Effector memory CD8-positive, alpha-beta T cell (primary cell): Measurements from ENCODE around the gene IER5.
"Not testable (repeated sequence)": the region's sequence is repeated elsewhere in the genome, so short reads cannot be mapped to it uniquely, and the experiment has no call there.

Experiments
- ATAC-seq: fragments of 150-1000 bp; cut with Tn5 transposase; replicated peaks from 2 replicates; pipeline ENCODE4 v1.10.0; 2021; ENCODE audit warnings: mild to moderate bottlenecking, moderate library complexity
- DNase-seq, 3 experiments: peaks; one replicate each; pipeline ENCODE4 v3.0.0; 2021
- H3K27ac Mint-ChIP-seq, 2 donors: one replicate each; pipeline ENCODE4 v1.8.0; 2022; ENCODE audit warnings: mild to moderate bottlenecking in 2 of 2, mixed read lengths in 2 of 2, moderate library complexity in 2 of 2
- H3K27me3 Mint-ChIP-seq, 2 donors: one replicate each; pipeline ENCODE4 v1.8.0; 2022; ENCODE audit warnings: mixed read lengths in 2 of 2
- H3K36me3 Mint-ChIP-seq: one replicate; pipeline ENCODE4 v1.8.0; 2022; ENCODE audit warnings: mild to moderate bottlenecking, moderate library complexity, mixed read lengths; ENCODE audit not compliant: insufficient read depth
- H3K4me1 Mint-ChIP-seq, 2 donors: one replicate each; pipeline ENCODE4 v1.8.0; 2022; ENCODE audit warnings: low read depth in 2 of 2, mixed read lengths in 2 of 2
- H3K4me3 Mint-ChIP-seq, 2 donors: one replicate each; pipeline ENCODE4 v1.8.0; 2022; ENCODE audit warnings: mild to moderate bottlenecking in 2 of 2, mixed read lengths in 2 of 2, moderate library complexity in 2 of 2
- H3K9me3 Mint-ChIP-seq, 2 donors: one replicate each; pipeline ENCODE4 v1.8.0; 2022; ENCODE audit warnings: mixed read lengths in 2 of 2
- total RNA-seq, 9 experiments: gene quantifications; one replicate each; lab custom pipeline; 2026; lab: John Stamatoyannopoulos, UW

IER5 gene
- 64.8 to 657 (median 121) reads per million in 9 experiments for total RNA-seq

DNA sequence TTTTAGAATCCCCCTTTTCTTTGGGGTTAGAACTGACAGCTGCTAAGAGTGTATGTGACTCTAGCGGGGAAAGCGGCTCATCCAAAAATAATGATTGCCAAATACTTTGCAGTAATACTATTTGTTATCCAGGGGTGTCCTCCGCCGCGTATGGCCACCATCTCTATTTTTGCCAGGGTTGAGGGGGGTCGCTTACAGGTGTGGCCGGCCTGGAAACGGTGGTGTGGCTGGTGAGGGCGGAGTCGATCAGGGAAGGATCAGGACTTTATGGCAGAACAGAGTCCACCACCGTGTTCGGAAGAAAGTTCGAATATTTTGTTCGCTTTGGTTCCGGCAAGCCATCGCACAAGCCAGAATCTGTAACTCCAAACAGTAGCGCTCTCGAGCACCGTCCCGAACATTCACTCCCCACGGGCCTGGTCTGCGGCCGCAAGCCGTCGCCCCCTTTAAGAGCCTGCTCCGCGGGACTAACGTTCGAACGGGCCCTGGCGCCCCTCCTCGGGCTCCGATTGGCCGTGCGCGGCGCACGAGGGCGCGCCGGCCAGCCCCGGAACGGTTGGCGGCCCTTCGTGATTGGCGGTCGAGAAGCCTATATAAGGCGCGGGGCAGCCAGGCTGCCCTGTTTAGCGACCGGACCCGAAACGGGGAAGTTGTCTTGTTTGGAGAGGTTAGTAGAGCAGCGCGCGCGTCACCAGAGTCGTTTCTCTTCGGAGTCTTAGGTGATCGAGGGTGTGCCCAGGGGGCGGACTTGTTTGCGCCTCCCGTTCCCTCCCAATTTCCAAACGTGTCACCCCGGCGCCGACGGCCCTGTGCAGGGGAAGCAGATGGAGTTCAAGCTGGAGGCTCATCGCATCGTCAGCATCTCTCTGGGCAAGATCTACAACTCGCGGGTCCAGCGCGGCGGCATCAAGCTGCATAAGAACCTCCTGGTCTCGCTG lies at the start of gene IER5:
IER5 (plus strand) TSS at position 622 of the 938 bp plus-strand sequence; CDS start at position 825, 203 bp downstream.
- Mint-ChIP-seq H3K27ac (peak within 1 kb of the TSS; percentile 99 to 100), H3K36me3 (peaks cover 44% of the 10 kb centered on the region), H3K4me1 (peaks cover 34 to 39% of the 10 kb centered on the region in 2 donors), H3K27me3 (no peaks in the 10 kb centered on the region), H3K4me3 (peak within 1 kb of the TSS; percentile 92 to 97), H3K9me3 (no peaks in the 10 kb centered on the region)
- ATAC-seq = peak; percentile 68
- peak; percentile 93 to 96 (median 94) for DNase-seq

DNA sequence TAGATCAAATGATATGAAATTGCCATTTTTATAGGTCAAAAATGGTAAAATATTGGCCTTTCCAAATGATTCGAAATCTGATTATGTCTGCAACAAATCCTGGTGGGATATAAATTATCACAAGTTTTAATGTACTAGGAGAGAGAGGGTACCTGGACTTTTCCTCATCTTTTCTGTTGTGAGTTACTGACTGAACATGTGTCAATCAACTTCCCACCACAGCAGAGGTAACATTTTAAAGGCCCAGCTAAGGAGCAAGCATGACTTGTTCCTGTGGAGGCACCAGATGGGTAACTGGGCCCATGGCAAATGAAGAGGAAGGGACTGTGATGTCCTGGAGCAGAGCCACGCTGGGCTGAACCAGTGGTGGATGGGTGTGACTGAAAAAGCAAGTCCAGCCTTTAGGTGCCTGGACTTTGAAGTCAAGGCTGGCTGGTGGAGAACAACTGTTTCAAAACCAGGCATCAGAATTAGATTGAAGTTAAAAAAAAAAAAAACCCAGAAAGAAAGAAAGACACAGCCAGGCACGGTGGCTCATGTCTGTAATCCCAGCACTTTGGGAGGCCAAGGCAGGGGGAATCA lies 48.1 kb upstream of the IER5 start:
- DNase-seq (no peak), ATAC-seq (no peak)
- H3K36me3 Mint-ChIP-seq = peaks cover 29% of the 10 kb centered on the region
- no peaks in the 10 kb centered on the region for H3K27me3 Mint-ChIP-seq
- H3K9me3 Mint-ChIP-seq = no peaks in the 10 kb centered on the region
- peaks cover 55 to 68% of the 10 kb centered on the region in 2 donors for H3K4me1 Mint-ChIP-seq
- H3K4me3 Mint-ChIP-seq = peak overlapping the region in 1 of 2 donors; percentile 2
- peak overlapping the region; percentile 63 to 76 for H3K27ac Mint-ChIP-seq

DNA sequence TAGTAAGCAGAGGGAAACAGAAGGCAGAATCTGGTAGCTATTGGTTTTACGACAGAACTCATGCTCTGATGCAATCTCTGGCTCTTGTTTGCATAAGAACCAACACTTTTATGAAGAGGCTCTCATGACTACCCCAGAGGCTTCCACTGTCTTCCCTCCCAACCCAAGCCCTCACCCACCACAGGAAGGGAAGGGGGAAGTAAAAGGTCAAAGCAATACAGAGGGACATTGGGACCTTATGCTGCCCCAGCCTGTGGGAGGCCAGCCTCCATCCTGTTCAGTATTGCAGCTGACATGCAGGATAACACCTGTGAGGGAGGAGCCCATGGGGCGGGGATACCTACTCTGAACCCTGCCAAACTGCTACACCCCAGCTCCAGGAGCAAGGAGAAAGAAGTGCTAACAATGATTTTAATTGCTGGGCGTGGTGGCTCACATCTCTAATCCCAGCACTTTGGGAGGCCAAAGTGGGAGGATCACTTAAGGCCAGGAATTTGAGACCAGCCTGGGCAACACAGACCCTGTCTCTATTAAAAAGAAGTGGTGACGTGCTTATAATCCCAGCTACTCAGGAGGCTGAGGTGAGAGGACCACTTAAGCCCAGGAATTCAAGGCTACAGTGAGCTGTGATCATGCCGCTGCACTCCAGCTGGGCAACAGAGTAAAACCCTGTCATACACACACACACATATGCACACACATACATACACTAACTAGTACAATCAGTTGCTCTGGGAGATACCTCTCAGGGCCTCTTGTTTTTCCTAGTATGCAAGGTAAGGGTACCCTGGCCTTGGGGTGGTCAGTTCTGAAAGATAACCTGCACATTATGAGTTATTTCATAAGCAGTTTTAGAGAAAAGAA lies 45.2 kb upstream of the IER5 start:
- no peak for ATAC-seq
- Mint-ChIP-seq H3K9me3 (no peaks in the 10 kb centered on the region), H3K27ac (peak overlapping the region in 1 of 2 donors; percentile 10), H3K4me1 (peaks cover 32 to 41% of the 10 kb centered on the region in 2 donors), H3K36me3 (peaks cover 28% of the 10 kb centered on the region), H3K4me3 (peak overlapping the region in 1 of 2 donors; percentile 39), H3K27me3 (no peaks in the 10 kb centered on the region)
- no peak for DNase-seq

DNA sequence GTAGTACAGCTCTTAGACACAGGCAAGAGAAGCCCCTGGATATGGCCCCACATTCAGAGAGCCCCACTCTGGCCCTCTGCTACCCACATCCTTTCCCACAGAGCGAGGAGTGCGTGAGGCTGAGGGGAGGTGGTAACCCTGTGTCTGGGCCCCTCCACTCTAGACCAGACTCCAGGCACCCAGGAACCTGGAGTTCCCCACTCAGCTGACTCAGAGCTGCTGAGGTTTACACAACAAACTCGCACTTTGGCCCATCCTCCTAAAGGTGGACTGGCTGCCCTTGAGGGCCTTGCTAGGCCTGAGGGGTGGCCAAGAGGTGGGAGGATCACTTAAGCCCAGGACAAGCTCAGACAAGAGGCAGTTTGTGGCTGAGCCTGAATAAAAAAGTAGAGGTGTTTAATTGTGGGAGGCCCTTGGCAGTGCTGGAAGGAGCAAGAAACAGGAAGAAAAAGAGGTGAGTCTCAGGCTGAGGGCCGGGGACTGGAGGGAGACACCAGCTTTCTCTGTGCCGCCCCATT lies 44.0 kb upstream of the IER5 start:
- H3K27me3 Mint-ChIP-seq = no peaks in the 10 kb centered on the region
- H3K36me3 Mint-ChIP-seq = peaks cover 28% of the 10 kb centered on the region
- peak overlapping the region in 1 of 2 donors; percentile 13 for H3K4me3 Mint-ChIP-seq
- peaks cover 28 to 34% of the 10 kb centered on the region in 2 donors for H3K4me1 Mint-ChIP-seq
- no peaks in the 10 kb centered on the region for H3K9me3 Mint-ChIP-seq
- peak; percentile 97 for ATAC-seq
- peak; percentile 25 to 30 (median 29) for DNase-seq
- peak overlapping the region; percentile 90 to 92 for H3K27ac Mint-ChIP-seq

DNA sequence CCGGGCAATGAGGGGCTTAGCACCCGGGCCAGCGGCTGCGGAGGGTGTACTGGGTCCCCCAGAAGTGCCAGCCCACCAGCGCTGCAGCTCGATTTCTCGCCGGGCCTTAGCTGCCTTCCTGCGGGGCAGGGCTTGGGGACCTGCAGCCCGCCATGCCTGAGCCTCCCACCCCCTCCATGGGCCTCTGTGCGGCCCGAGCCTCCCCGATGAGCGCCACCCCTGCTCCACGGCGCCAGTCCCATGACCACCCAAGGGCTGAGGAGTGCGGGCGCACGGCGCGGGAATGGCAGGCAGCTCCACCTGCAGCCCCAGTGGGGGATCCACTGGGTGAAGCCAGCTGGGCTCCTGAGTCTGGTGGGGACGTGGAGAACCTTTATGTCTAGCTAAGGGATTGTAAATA lies 42.6 kb upstream of the IER5 start:
- H3K27ac Mint-ChIP-seq, DNase-seq, ATAC-seq, H3K27me3 Mint-ChIP-seq, H3K9me3 Mint-ChIP-seq, H3K4me3 Mint-ChIP-seq: not testable (repeated sequence)
- Mint-ChIP-seq H3K4me1 (peaks cover 19 to 24% of the 10 kb centered on the region in 2 donors), H3K36me3 (peaks cover 29% of the 10 kb centered on the region)

DNA sequence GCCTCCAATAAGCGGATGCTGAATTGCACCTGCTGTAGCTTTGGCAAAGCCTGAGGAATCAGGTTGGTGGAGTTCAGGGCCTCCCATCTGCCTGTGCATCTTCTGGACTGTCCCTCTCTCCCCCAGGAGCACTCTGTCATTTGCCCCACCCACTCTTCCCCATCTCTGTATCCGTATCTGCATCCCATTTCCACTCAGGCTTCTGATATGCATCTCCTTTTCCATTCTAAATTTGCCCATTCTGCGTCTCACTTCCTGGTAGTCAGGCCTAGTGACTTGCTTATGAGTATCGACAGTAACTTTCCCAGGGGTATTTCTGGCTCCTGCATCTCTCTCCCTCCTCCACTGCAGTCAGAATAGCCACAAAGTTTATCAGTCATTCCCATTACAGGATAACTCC lies 39.1 kb upstream of the IER5 start:
- peaks cover 28% of the 10 kb centered on the region for H3K36me3 Mint-ChIP-seq
- ATAC-seq = no peak
- H3K9me3 Mint-ChIP-seq = no peaks in the 10 kb centered on the region
- no peak for DNase-seq
- no peaks in the 10 kb centered on the region for H3K27me3 Mint-ChIP-seq
- H3K4me3 Mint-ChIP-seq = no peak overlapping the region
- H3K4me1 Mint-ChIP-seq = peaks cover 8 to 9% of the 10 kb centered on the region in 2 donors
- H3K27ac Mint-ChIP-seq = peak overlapping the region in 1 of 2 donors; percentile 26

DNA sequence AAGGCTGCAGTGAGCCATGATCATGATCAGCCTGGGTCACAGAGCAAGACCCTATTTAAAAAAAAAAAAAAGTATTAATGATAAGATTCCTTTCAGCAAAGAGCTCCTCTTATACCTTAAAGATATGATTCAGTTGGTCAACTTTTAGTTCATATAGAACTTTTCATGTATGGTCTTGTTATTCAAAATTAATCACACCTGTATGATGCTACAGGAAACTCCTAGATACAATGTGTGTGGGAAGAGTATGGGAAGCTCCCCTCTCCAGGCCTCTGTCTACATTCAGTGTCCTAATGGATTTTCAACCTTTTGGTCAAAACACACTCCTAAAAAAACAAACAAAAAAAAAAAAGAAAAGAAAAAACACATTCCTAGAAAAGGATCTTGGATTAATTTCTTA lies 37.6 kb upstream of the IER5 start:
- Mint-ChIP-seq H3K27me3 (no peaks in the 10 kb centered on the region), H3K4me1 (peaks cover 0 to 2% of the 10 kb centered on the region in 2 donors), H3K4me3 (no peak overlapping the region), H3K27ac (peak overlapping the region in 1 of 2 donors; percentile 63), H3K9me3 (no peaks in the 10 kb centered on the region), H3K36me3 (peaks cover 23% of the 10 kb centered on the region)
- DNase-seq = no peak
- no peak for ATAC-seq

DNA sequence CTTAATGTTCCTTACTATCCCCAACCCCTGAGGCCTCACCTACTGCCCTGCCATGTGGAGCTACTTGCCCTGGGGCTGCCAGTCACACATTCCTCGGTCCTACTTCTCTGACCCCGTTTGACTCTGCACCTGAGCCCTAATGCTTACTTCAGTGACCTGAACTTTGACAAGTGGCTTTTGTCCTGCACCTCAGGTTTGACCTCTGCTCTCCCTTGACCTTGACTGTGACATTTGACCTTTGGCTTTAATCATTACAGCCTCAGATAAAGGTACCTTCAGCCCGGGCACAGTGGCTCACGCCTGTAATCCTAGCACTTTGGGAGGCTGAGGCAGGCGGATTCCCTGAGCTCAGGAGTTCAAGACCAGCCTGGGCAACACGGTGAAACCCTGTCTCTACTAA lies 31.9 kb upstream of the IER5 start:
- Mint-ChIP-seq H3K4me1 (peaks cover 4 to 12% of the 10 kb centered on the region in 2 donors), H3K27ac (no peak overlapping the region), H3K36me3 (peaks cover 11% of the 10 kb centered on the region), H3K9me3 (peaks cover 3 to 10% of the 10 kb centered on the region in 2 donors), H3K27me3 (no peaks in the 10 kb centered on the region), H3K4me3 (no peak overlapping the region)
- ATAC-seq (no peak), DNase-seq (no peak)

DNA sequence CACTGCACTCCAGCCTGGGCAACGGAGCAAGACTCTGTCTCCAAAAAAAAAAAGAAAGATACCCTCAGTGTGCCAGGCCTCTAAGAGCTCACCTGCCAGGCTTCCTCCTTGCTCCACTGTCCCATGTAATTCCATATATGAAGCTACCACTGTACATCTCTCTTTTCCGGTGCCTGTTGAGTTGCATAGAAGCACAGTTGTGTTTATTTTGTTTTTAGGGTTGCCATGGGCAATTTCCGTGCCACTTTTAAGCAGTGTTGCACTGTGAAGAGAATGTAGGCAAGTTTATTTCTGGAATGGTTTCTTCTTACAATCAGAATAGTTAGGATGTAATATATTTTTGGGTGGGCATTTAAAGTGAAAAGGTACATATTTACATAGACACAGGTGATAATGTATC lies 31.4 kb upstream of the IER5 start:
- H3K27me3 Mint-ChIP-seq = no peaks in the 10 kb centered on the region
- H3K27ac Mint-ChIP-seq = no peak overlapping the region
- no peak overlapping the region for H3K4me3 Mint-ChIP-seq
- H3K9me3 Mint-ChIP-seq = peaks cover 3 to 10% of the 10 kb centered on the region in 2 donors
- H3K4me1 Mint-ChIP-seq = peaks cover 8 to 14% of the 10 kb centered on the region in 2 donors
- ATAC-seq = no peak
- DNase-seq = no peak
- peaks cover 11% of the 10 kb centered on the region for H3K36me3 Mint-ChIP-seq

DNA sequence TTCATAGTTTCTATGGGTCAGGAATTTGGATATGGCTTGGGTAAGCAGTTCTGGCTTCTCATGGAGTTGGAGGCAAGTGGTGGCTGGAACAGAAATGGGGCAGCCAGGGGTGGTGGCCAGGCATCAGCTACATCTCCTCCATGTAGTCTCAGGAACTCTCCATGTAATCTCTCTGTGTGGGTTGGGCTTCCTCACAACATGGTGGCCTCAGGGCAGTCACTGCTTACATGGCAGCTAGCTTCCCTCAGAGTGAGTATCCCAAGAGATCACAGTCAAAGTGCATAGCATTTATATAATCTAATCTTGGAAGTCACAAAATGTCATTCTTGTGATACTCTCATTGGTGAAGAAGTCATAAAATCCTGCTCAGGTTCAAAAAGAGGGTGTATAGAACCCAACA lies 29.1 kb upstream of the IER5 start:
- Mint-ChIP-seq H3K36me3 (peaks cover 5% of the 10 kb centered on the region), H3K4me3 (no peak overlapping the region), H3K27ac (no peak overlapping the region), H3K27me3 (no peaks in the 10 kb centered on the region), H3K4me1 (peaks cover 19 to 27% of the 10 kb centered on the region in 2 donors), H3K9me3 (peaks cover 3 to 10% of the 10 kb centered on the region in 2 donors)
- DNase-seq = no peak
- no peak for ATAC-seq

DNA sequence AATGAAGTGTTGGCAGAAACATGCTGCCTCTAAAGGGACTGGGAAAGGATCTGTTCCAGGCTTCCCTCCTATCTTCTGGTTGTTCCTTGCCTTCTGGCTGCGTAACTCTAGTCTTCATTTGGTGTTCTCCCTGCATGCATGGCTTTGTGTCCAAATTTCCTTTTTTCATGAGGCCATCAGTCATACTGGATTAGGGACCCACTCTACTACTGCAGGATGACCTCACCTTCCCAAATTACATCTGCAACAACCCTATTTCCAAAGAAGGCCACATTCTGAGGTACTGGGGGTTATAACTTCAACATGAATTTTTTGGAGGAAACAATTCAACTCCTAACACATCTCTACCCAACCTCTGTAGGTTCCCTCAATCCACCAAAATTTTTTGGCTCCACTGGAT lies 28.4 kb upstream of the IER5 start:
- Mint-ChIP-seq H3K4me3 (no peak overlapping the region), H3K36me3 (peaks cover 5% of the 10 kb centered on the region), H3K4me1 (peaks cover 19 to 27% of the 10 kb centered on the region in 2 donors), H3K9me3 (peaks cover 3 to 10% of the 10 kb centered on the region in 2 donors), H3K27ac (peak overlapping the region in 1 of 2 donors; percentile 32), H3K27me3 (no peaks in the 10 kb centered on the region)
- ATAC-seq = no peak
- no peak for DNase-seq

DNA sequence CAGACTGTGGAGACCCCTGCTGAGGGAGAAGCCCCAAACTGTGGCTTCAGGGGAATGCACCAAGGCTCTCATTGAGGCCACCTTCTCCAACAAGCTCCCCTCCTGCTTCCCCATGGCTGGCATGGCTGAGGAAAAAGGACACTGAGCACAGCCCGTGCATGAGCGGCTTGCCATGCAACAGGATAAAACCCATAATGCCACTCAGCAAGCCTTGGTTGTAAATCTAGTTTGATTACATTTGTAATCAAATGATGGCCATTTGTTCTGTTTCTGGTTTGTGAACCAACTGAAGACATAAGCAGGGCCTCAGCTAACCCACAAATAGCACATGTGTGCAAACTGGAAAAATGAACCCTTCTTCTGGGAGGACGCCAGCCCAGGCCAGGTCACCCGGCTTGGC lies 27.6 kb upstream of the IER5 start:
- H3K36me3 Mint-ChIP-seq, DNase-seq, ATAC-seq, H3K27me3 Mint-ChIP-seq, H3K9me3 Mint-ChIP-seq: not testable (repeated sequence)
- peak overlapping the region; percentile 35 to 95 for H3K27ac Mint-ChIP-seq
- peak overlapping the region; percentile 4 to 45 for H3K4me3 Mint-ChIP-seq
- peaks cover 19 to 27% of the 10 kb centered on the region in 2 donors for H3K4me1 Mint-ChIP-seq

DNA sequence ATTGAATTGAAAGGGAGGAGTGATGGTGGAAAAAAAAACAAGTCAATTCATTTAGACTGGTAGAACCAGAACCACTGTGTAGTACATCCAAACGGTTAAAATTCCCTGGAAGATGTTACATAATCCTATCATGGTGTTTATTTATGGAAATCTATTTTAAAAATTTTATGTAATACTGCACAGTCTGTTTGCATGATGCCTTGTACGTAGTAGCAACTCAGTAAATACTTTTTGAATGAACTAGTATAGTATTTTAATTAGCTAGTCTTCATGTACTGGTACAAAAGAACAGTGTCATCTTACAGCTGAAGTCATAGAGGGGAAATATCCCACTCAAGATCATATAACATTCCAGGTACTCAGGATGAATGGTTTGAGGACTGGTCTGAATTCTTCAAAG lies 27.0 kb upstream of the IER5 start:
- no peak for ATAC-seq
- peaks cover 3 to 10% of the 10 kb centered on the region in 2 donors for H3K9me3 Mint-ChIP-seq
- H3K36me3 Mint-ChIP-seq = peaks cover 5% of the 10 kb centered on the region
- no peak for DNase-seq
- H3K27me3 Mint-ChIP-seq = no peaks in the 10 kb centered on the region
- peaks cover 19 to 26% of the 10 kb centered on the region in 2 donors for H3K4me1 Mint-ChIP-seq
- H3K27ac Mint-ChIP-seq = peak overlapping the region; percentile 95 to 98
- H3K4me3 Mint-ChIP-seq = peak overlapping the region; percentile 65 to 90
